ENCODE measurements around the gene GADD45B. TPM values are rescaled to one million over a fixed set of nuclear protein-coding genes. Genes with fewer than 3 reads are reported as not detected.

GADD45B gene
- total RNA-seq, 1 experiment from 2014 or later: 16.2 TPM

DNA sequence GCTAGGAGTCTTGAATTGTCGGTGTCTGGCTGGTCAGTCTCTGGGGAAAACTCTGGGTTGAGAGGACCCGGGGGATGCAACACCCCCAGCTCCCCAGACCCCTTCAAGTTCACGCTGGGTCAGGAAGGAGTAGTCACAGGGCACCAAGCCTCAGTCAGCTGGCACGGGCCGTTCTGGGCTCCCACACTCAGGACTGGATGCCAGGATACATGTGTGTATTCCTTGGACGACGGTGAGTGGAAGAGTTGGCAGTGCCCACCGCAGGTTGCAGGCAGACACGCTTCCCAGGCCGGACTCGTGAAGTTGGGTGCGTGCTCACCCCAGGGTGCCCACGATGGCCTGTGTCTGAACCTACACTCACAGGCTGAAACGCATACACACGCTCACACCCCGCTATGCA lies 5.5 kb downstream of the GADD45B start:
- H2BK15ac ChIP-seq (ENCODE audit: low read depth, low read length): no peak overlapping the region
- H3K9ac ChIP-seq (ENCODE audit: extremely low read depth, insufficient read length, low read length): no peak overlapping the region
- H3K4me2 ChIP-seq (ENCODE audit: insufficient read depth, insufficient read length, low read length): no peak overlapping the region
- peak overlapping the region in 1 of 2 experiments; percentile 35; a peak in 1 of 5 replicates for H3K4me3 Mint-ChIP-seq
- H3K79me2 ChIP-seq (ENCODE audit: insufficient read depth, low read length): peaks cover 2% of the 10 kb centered on the region; the same call in 1 of the 2 replicates
- no peak overlapping the region for H2BK12ac ChIP-seq (ENCODE audit: insufficient read length, low read depth, low read length)
- H3K4ac ChIP-seq (ENCODE audit: low read depth, low read length): no peak overlapping the region
- no peak overlapping the region for H3K27ac ChIP-seq (ENCODE audit: insufficient read length, low read depth, low read length)
- TF ChIP-seq, protein P1, sequence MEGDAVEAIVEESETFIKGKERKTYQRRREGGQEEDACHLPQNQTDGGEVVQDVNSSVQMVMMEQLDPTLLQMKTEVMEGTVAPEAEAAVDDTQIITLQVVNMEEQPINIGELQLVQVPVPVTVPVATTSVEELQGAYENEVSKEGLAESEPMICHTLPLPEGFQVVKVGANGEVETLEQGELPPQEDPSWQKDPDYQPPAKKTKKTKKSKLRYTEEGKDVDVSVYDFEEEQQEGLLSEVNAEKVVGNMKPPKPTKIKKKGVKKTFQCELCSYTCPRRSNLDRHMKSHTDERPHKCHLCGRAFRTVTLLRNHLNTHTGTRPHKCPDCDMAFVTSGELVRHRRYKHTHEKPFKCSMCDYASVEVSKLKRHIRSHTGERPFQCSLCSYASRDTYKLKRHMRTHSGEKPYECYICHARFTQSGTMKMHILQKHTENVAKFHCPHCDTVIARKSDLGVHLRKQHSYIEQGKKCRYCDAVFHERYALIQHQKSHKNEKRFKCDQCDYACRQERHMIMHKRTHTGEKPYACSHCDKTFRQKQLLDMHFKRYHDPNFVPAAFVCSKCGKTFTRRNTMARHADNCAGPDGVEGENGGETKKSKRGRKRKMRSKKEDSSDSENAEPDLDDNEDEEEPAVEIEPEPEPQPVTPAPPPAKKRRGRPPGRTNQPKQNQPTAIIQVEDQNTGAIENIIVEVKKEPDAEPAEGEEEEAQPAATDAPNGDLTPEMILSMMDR (conservative IDR thresholded peaks at IDR 0.05): no peak
- no peak overlapping the region for H2AK5ac ChIP-seq (ENCODE audit: insufficient read length, low read length)
- no peak overlapping the region for H3T11ph ChIP-seq (ENCODE audit: low read length)
- H2BK5ac ChIP-seq (ENCODE audit: insufficient read length, low read length): no peak overlapping the region
- no peak overlapping the region for H3K23ac ChIP-seq (ENCODE audit: insufficient read length, low read depth, low read length)
- H4K20me1 ChIP-seq (ENCODE audit: control insufficient read depth, insufficient read depth, insufficient read length): no peaks in the 10 kb centered on the region
- peaks cover 4% of the 10 kb centered on the region; the same call in 1 of the 2 replicates for H3K4me1 ChIP-seq (ENCODE audit: insufficient read depth, low read length)
- peaks cover 5 to 6% of the 10 kb centered on the region in 2 experiments; a peak in 4 of 5 replicates for H3K9me3 Mint-ChIP-seq
- H3K36me3 Mint-ChIP-seq (ENCODE audit: insufficient read depth in 1 of 3, low read depth in 3 of 3): peaks cover 0 to 3% (median 1%) of the 10 kb centered on the region in 3 experiments; a peak in 1 of 7 replicates
- no CpG with 5 or more reads among the region's 16 CpGs for WGBS (ENCODE audit: extremely low coverage, insufficient read length, low lambda C conversion rate)
- H3K14ac ChIP-seq (ENCODE audit: insufficient read depth, low read length): no peak overlapping the region
- H3K79me1 ChIP-seq (ENCODE audit: insufficient read depth, low read depth, low read length, poor library complexity, severe bottlenecking): no peaks in the 10 kb centered on the region
- H3K27ac Mint-ChIP-seq: no peak overlapping the region
- H4K8ac ChIP-seq (replicated peaks; ENCODE audit: insufficient read length, low read depth, low read length): no peak overlapping the region
- no peak overlapping the region for H2AFZ ChIP-seq (ENCODE audit: low read length)
- H3K18ac ChIP-seq (ENCODE audit: insufficient read length, low read depth, low read length): no peak overlapping the region
- peaks cover 7% of the 10 kb centered on the region; the same call in 1 of the 2 replicates for H3K27me3 ChIP-seq (ENCODE audit: insufficient read depth, low read length)
- peaks cover 4% of the 10 kb centered on the region for H3K9me3 ChIP-seq (ENCODE audit: control insufficient read depth, low read depth, low read length)
- H2BK120ac ChIP-seq (ENCODE audit: low read depth, low read length, poor library complexity, severe bottlenecking): no peak overlapping the region
- no peak overlapping the region for H4K5ac ChIP-seq (ENCODE audit: insufficient read length, low read depth, low read length)
- H3K4me1 Mint-ChIP-seq: peaks cover 17 to 24% of the 10 kb centered on the region in 2 experiments
- H2BK20ac ChIP-seq (ENCODE audit: low read depth, low read length, poor library complexity, severe bottlenecking): no peak overlapping the region
- no peak for DNase-seq
- no peak overlapping the region for H4K91ac ChIP-seq (ENCODE audit: insufficient read length, low read depth, low read length)
- peaks cover 52% of the 10 kb centered on the region for H3K27me3 Mint-ChIP-seq (ENCODE audit: low read depth)
- peaks cover 19% of the 10 kb centered on the region for H3K23me2 ChIP-seq (ENCODE audit: insufficient read length, low read depth, low read length, poor library complexity, severe bottlenecking)
- H3K56ac ChIP-seq (ENCODE audit: insufficient read length, low read depth, low read length): no peak overlapping the region

All from H9 (cell line).